Measurements from ENCODE around the gene CDK16. TPM values are rescaled to one million over a fixed set of nuclear protein-coding genes. Genes with fewer than 3 reads are reported as not detected.
A peak's percentile ranks its signal among the peaks of the same experiment; 100 is the strongest.

Gene CDK16
- total RNA-seq, 1 donor from 2014 or later = 38.6 TPM

- H3K4me3 ChIP-seq (ENCODE audit: low read length in 3 of 3) = peak within 1 kb of the TSS; percentile 76 to 91 (median 76)
- H3K9me3 ChIP-seq (ENCODE audit: control insufficient read depth in 3 of 3, low read length in 3 of 3) = no peaks in the 10 kb centered on the region
- H3K9ac ChIP-seq (ENCODE audit: low read depth in 1 of 3, low read length in 3 of 3) = peak within 1 kb of the TSS; percentile 89 to 99 (median 96)
- peaks cover 4 to 12% (median 5%) of the 10 kb centered on the region in 3 donors for H3K36me3 ChIP-seq (ENCODE audit: control insufficient read depth in 3 of 3, insufficient read depth in 3 of 3, low read length in 3 of 3)
- peak within 1 kb of the TSS; percentile 99 for H3K27ac ChIP-seq (ENCODE audit: low read depth, low read length)
- H3K4me1 ChIP-seq (ENCODE audit: control insufficient read depth in 3 of 3, insufficient read depth in 3 of 3, low read length in 3 of 3) = peaks cover 43 to 59% (median 52%) of the 10 kb centered on the region in 3 donors
- H3K27me3 ChIP-seq (ENCODE audit: control insufficient read depth in 3 of 3, insufficient read depth in 3 of 3, low read length in 3 of 3) = peaks cover 0 to 5% (median 0%) of the 10 kb centered on the region in 3 donors
These were observed 24.8 kb upstream of the CDK16 start, which contains the start of gene UBA1 for GRCh38 chrX:47193475-47194193. TSS of gene UBA1 (plus strand) at chrX:47193829. CDS start at chrX:47198803, 4,974 bp downstream.

GRCh38 chrX:47194194-47194787 lies 24.2 kb upstream of the CDK16 start:
- Histone ChIP-seq H3K9ac (ENCODE audit: low read depth in 1 of 3, low read length in 3 of 3) (peak overlapping the region; percentile 89 to 99 (median 96)), H3K4me1 (ENCODE audit: control insufficient read depth in 3 of 3, insufficient read depth in 3 of 3, low read length in 3 of 3) (peaks cover 49 to 64% (median 55%) of the 10 kb centered on the region in 3 donors), H3K27ac (ENCODE audit: low read depth, low read length) (peak overlapping the region; percentile 99)

GRCh38 chrX:47196098-47196497 lies 22.4 kb upstream of the CDK16 start:
- Histone ChIP-seq H3K4me3 (ENCODE audit: low read length in 3 of 3) (no peak overlapping the region), H3K9ac (ENCODE audit: low read depth in 1 of 3, low read length in 3 of 3) (peak overlapping the region in 2 of 3 donors; percentile 5 to 42), H3K27me3 (ENCODE audit: control insufficient read depth in 3 of 3, insufficient read depth in 3 of 3, low read length in 3 of 3) (no peaks in the 10 kb centered on the region), H3K4me1 (ENCODE audit: control insufficient read depth in 3 of 3, insufficient read depth in 3 of 3, low read length in 3 of 3) (peaks cover 59 to 70% (median 59%) of the 10 kb centered on the region in 3 donors), H3K9me3 (ENCODE audit: control insufficient read depth in 3 of 3, low read length in 3 of 3) (no peaks in the 10 kb centered on the region), H3K27ac (ENCODE audit: low read depth, low read length) (no peak overlapping the region), H3K36me3 (ENCODE audit: control insufficient read depth in 3 of 3, insufficient read depth in 3 of 3, low read length in 3 of 3) (peaks cover 20 to 35% (median 20%) of the 10 kb centered on the region in 3 donors)

More at GRCh38 chrX:47194194-47194787, 24.2 kb upstream of the CDK16 start:
- Histone ChIP-seq H3K27me3 (ENCODE audit: control insufficient read depth in 3 of 3, insufficient read depth in 3 of 3, low read length in 3 of 3) (peaks cover 0 to 5% (median 0%) of the 10 kb centered on the region in 3 donors), H3K9me3 (ENCODE audit: control insufficient read depth in 3 of 3, low read length in 3 of 3) (no peaks in the 10 kb centered on the region), H3K4me3 (ENCODE audit: low read length in 3 of 3) (peak overlapping the region; percentile 76 to 91 (median 76)), H3K36me3 (ENCODE audit: control insufficient read depth in 3 of 3, insufficient read depth in 3 of 3, low read length in 3 of 3) (peaks cover 10 to 18% (median 11%) of the 10 kb centered on the region in 3 donors)

GRCh38 chrX:47197526-47197925 lies 21.0 kb upstream of the CDK16 start:
- H3K36me3 ChIP-seq (ENCODE audit: control insufficient read depth in 3 of 3, insufficient read depth in 3 of 3, low read length in 3 of 3) = peaks cover 33 to 49% (median 34%) of the 10 kb centered on the region in 3 donors
- peak overlapping the region in 1 of 3 donors; percentile 42 for H3K4me3 ChIP-seq (ENCODE audit: low read length in 3 of 3)
- H3K27ac ChIP-seq (ENCODE audit: low read depth, low read length) = peak overlapping the region; percentile 45
- H3K9ac ChIP-seq (ENCODE audit: low read depth in 1 of 3, low read length in 3 of 3) = peak overlapping the region in 2 of 3 donors; percentile 42 to 57
- peaks cover 50 to 67% (median 57%) of the 10 kb centered on the region in 3 donors for H3K4me1 ChIP-seq (ENCODE audit: control insufficient read depth in 3 of 3, insufficient read depth in 3 of 3, low read length in 3 of 3)
- no peaks in the 10 kb centered on the region for H3K9me3 ChIP-seq (ENCODE audit: control insufficient read depth in 3 of 3, low read length in 3 of 3)
- no peaks in the 10 kb centered on the region for H3K27me3 ChIP-seq (ENCODE audit: control insufficient read depth in 3 of 3, insufficient read depth in 3 of 3, low read length in 3 of 3)

DNA sequence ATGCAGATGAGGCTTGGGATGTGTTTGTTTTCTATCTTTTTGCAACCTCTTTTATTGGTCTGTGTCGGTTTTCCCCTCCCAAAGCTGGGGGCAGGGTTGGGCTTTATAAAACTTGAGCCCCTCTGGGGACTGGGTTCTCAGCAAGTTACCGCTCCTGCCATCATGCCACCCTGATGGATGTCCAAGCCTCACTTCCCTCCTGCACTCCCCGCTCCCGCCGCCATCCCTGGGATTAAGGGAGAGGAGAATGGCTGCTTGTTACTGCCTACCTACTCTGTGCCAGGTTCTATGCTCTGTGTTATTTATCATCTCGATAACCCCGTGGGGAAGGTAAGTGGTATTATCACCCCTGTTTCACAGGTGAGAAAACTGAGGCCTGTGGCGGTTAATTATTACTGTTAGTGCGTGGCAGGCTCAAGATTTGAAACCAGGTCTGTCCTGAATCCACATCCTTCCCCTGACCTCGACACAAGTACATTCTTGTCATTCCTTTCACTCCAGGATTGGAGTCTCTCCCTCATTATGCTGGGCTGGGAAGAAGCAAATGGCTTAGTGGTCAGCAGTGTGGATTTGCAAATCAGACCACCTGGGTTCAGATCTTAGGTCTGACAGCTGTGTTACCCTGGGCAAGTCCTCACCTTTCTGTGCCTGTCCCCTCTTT lies 20.3 kb upstream of the CDK16 start:
- peak overlapping the region in 2 of 3 donors; percentile 22 to 27 for H3K4me3 ChIP-seq (ENCODE audit: low read length in 3 of 3)
- peaks cover 40 to 55% (median 40%) of the 10 kb centered on the region in 3 donors for H3K36me3 ChIP-seq (ENCODE audit: control insufficient read depth in 3 of 3, insufficient read depth in 3 of 3, low read length in 3 of 3)
- peak overlapping the region; percentile 42 to 57 (median 43) for H3K9ac ChIP-seq (ENCODE audit: low read depth in 1 of 3, low read length in 3 of 3)
- no peaks in the 10 kb centered on the region for H3K27me3 ChIP-seq (ENCODE audit: control insufficient read depth in 3 of 3, insufficient read depth in 3 of 3, low read length in 3 of 3)
- H3K9me3 ChIP-seq (ENCODE audit: control insufficient read depth in 3 of 3, low read length in 3 of 3) = no peaks in the 10 kb centered on the region
- peaks cover 50 to 63% (median 57%) of the 10 kb centered on the region in 3 donors for H3K4me1 ChIP-seq (ENCODE audit: control insufficient read depth in 3 of 3, insufficient read depth in 3 of 3, low read length in 3 of 3)
- peak overlapping the region; percentile 45 for H3K27ac ChIP-seq (ENCODE audit: low read depth, low read length)

DNA sequence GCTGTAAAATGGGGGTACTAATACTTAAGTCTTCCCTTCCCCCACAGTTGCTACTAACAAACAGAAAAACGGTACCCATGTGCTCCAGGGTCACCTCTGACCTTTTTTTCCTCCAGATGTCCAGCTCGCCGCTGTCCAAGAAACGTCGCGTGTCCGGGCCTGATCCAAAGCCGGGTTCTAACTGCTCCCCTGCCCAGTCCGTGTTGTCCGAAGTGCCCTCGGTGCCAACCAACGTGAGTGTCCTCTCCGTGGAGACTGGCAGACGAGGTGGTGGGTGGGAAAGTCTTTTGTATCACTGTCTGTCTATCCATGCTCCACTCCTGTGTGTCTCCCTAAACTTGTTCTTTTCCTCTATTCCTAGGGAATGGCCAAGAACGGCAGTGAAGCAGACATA lies 19.8 kb upstream of the CDK16 start:
- peak overlapping the region in 2 of 3 donors; percentile 22 to 27 for H3K4me3 ChIP-seq (ENCODE audit: low read length in 3 of 3)
- H3K4me1 ChIP-seq (ENCODE audit: control insufficient read depth in 3 of 3, insufficient read depth in 3 of 3, low read length in 3 of 3) = peaks cover 50 to 60% (median 57%) of the 10 kb centered on the region in 3 donors
- H3K27me3 ChIP-seq (ENCODE audit: control insufficient read depth in 3 of 3, insufficient read depth in 3 of 3, low read length in 3 of 3) = no peaks in the 10 kb centered on the region
- H3K27ac ChIP-seq (ENCODE audit: low read depth, low read length) = peak overlapping the region; percentile 45
- peak overlapping the region; percentile 42 to 57 (median 43) for H3K9ac ChIP-seq (ENCODE audit: low read depth in 1 of 3, low read length in 3 of 3)
- H3K36me3 ChIP-seq (ENCODE audit: control insufficient read depth in 3 of 3, insufficient read depth in 3 of 3, low read length in 3 of 3) = peaks cover 42 to 60% (median 44%) of the 10 kb centered on the region in 3 donors
- H3K9me3 ChIP-seq (ENCODE audit: control insufficient read depth in 3 of 3, low read length in 3 of 3) = no peaks in the 10 kb centered on the region

DNA sequence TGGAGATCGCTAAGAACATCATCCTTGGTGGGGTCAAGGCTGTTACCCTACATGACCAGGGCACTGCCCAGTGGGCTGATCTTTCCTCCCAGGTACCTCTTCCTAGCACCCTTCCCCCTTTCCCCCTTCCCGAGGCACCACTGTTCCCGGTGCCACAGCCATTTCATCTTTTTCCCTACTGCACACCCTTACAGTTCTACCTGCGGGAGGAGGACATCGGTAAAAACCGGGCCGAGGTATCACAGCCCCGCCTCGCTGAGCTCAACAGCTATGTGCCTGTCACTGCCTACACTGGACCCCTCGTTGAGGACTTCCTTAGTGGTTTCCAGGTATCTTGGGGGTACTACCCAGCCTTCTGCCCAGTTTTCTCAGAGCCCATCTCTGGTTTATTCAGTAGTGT lies 19.2 kb upstream of the CDK16 start:
- Histone ChIP-seq H3K4me1 (ENCODE audit: control insufficient read depth in 3 of 3, insufficient read depth in 3 of 3, low read length in 3 of 3) (peaks cover 50 to 59% (median 57%) of the 10 kb centered on the region in 3 donors), H3K9me3 (ENCODE audit: control insufficient read depth in 3 of 3, low read length in 3 of 3) (no peaks in the 10 kb centered on the region), H3K36me3 (ENCODE audit: control insufficient read depth in 3 of 3, insufficient read depth in 3 of 3, low read length in 3 of 3) (peaks cover 42 to 65% (median 47%) of the 10 kb centered on the region in 3 donors), H3K4me3 (ENCODE audit: low read length in 3 of 3) (no peak overlapping the region), H3K27ac (ENCODE audit: low read depth, low read length) (peak overlapping the region; percentile 45), H3K9ac (ENCODE audit: low read depth in 1 of 3, low read length in 3 of 3) (peak overlapping the region in 1 of 3 donors; percentile 42), H3K27me3 (ENCODE audit: control insufficient read depth in 3 of 3, insufficient read depth in 3 of 3, low read length in 3 of 3) (no peaks in the 10 kb centered on the region)

DNA sequence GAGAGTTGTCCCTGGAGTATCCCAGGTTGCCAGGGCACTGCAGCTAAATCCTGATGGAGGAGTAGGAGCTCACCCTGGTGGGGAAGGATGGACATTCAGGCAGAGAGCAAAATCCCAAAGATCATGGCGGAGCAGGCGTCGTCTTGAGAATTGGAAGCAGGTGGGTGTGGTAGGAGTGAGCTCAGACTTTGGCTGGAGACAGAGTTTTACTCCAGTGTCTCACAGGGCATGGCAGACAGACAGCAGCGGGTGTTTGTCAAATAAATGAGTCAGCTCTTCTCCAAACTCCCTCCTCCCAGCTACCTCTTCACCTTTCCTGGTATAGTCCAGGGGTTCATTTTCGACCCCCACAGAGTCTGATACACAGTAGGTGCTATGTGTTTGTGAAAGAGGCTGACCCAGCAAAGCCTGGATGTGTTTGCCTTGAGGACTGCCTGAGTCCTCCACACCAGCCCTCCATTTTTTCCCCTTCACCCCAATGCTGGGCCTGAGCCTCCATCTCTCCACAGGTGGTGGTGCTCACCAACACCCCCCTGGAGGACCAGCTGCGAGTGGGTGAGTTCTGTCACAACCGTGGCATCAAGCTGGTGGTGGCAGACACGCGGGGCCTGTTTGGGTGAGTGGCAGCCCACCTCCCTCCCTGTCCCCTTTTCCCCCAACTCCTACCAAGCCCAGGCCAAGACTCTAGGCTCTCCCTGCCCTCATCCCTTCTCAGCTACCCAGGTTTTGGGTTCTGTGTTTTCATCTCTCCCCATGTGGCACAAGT lies 17.9 kb upstream of the CDK16 start:
- H3K9ac ChIP-seq (ENCODE audit: low read depth in 1 of 3, low read length in 3 of 3) = peak overlapping the region in 2 of 3 donors; percentile 57
- H3K4me3 ChIP-seq (ENCODE audit: low read length in 3 of 3) = no peak overlapping the region
- H3K36me3 ChIP-seq (ENCODE audit: control insufficient read depth in 3 of 3, insufficient read depth in 3 of 3, low read length in 3 of 3) = peaks cover 49 to 78% (median 57%) of the 10 kb centered on the region in 3 donors
- no peaks in the 10 kb centered on the region for H3K9me3 ChIP-seq (ENCODE audit: control insufficient read depth in 3 of 3, low read length in 3 of 3)
- H3K27me3 ChIP-seq (ENCODE audit: control insufficient read depth in 3 of 3, insufficient read depth in 3 of 3, low read length in 3 of 3) = no peaks in the 10 kb centered on the region
- H3K4me1 ChIP-seq (ENCODE audit: control insufficient read depth in 3 of 3, insufficient read depth in 3 of 3, low read length in 3 of 3) = peaks cover 40 to 50% (median 48%) of the 10 kb centered on the region in 3 donors
- H3K27ac ChIP-seq (ENCODE audit: low read depth, low read length) = peak overlapping the region; percentile 46

GRCh38 chrX:47201345-47201944 lies 17.0 kb upstream of the CDK16 start:
- H3K27ac ChIP-seq (ENCODE audit: low read depth, low read length) = peak overlapping the region; percentile 46

More at GRCh38 chrX:47201345-47201944, 17.0 kb upstream of the CDK16 start:
- peaks cover 56 to 86% (median 64%) of the 10 kb centered on the region in 3 donors for H3K36me3 ChIP-seq (ENCODE audit: control insufficient read depth in 3 of 3, insufficient read depth in 3 of 3, low read length in 3 of 3)
- no peaks in the 10 kb centered on the region for H3K9me3 ChIP-seq (ENCODE audit: control insufficient read depth in 3 of 3, low read length in 3 of 3)
- peaks cover 31 to 41% (median 40%) of the 10 kb centered on the region in 3 donors for H3K4me1 ChIP-seq (ENCODE audit: control insufficient read depth in 3 of 3, insufficient read depth in 3 of 3, low read length in 3 of 3)
- H3K9ac ChIP-seq (ENCODE audit: low read depth in 1 of 3, low read length in 3 of 3) = no peak overlapping the region
- no peaks in the 10 kb centered on the region for H3K27me3 ChIP-seq (ENCODE audit: control insufficient read depth in 3 of 3, insufficient read depth in 3 of 3, low read length in 3 of 3)
- H3K4me3 ChIP-seq (ENCODE audit: low read length in 3 of 3) = no peak overlapping the region
